Type B pancreatic cell (in vitro differentiated cells): ENCODE results near the gene CDC42BPB. TPM values are rescaled to one million over a fixed set of nuclear protein-coding genes. Genes with fewer than 3 reads are reported as not detected.
"Not testable (repeated sequence)": the region's sequence is repeated elsewhere in the genome, so short reads cannot be mapped to it uniquely, and the experiment has no call there.

Experiments used
- DNase-seq: peaks from one replicate; pipeline ENCODE4 v3.0.0; 2021; ENCODE audit warnings: mixed read lengths; ENCODE audit not compliant: unreplicated experiment; ENCODE audit errors: extremely low spot score
- H3K27ac Mint-ChIP-seq: 2 replicates; pipeline ENCODE4 v1.8.0; 2021; ENCODE audit warnings: mild to moderate bottlenecking, mixed read lengths
- H3K27me3 Mint-ChIP-seq: 2 replicates; pipeline ENCODE4 v1.8.0; 2021; ENCODE audit warnings: mixed read lengths
- H3K36me3 Mint-ChIP-seq: 2 replicates; pipeline ENCODE4 v1.8.0; 2021; ENCODE audit warnings: mixed read lengths
- H3K4me1 Mint-ChIP-seq: one replicate; pipeline ENCODE4 v1.8.0; 2021; ENCODE audit warnings: mixed read lengths; ENCODE audit not compliant: unreplicated experiment
- H3K4me3 Mint-ChIP-seq: 2 replicates; pipeline ENCODE4 v1.8.0; 2021; ENCODE audit warnings: mild to moderate bottlenecking, mixed read lengths
- H3K9me3 Mint-ChIP-seq: 2 replicates; pipeline ENCODE4 v1.8.0; 2021; ENCODE audit warnings: mixed read lengths
- total RNA-seq: library from RNA; stranded (reverse); gene quantifications from 2 replicates; pipeline ENCODE4 v1.2.1, GENCODE V29; 2021; ENCODE audit warnings: low replicate concordance
- TF ChIP-seq, protein P1 (sequence below): fragments of 200-600 bp; sonication (generic); conservative IDR thresholded peaks from 2 replicates; pipeline ENCODE4 v1.5.0; 2021; ENCODE audit warnings: antibody characterized with exemption, mild to moderate bottlenecking

Gene CDC42BPB
- total RNA-seq, 1 donor from 2014 or later: 88.6 TPM

DNA sequence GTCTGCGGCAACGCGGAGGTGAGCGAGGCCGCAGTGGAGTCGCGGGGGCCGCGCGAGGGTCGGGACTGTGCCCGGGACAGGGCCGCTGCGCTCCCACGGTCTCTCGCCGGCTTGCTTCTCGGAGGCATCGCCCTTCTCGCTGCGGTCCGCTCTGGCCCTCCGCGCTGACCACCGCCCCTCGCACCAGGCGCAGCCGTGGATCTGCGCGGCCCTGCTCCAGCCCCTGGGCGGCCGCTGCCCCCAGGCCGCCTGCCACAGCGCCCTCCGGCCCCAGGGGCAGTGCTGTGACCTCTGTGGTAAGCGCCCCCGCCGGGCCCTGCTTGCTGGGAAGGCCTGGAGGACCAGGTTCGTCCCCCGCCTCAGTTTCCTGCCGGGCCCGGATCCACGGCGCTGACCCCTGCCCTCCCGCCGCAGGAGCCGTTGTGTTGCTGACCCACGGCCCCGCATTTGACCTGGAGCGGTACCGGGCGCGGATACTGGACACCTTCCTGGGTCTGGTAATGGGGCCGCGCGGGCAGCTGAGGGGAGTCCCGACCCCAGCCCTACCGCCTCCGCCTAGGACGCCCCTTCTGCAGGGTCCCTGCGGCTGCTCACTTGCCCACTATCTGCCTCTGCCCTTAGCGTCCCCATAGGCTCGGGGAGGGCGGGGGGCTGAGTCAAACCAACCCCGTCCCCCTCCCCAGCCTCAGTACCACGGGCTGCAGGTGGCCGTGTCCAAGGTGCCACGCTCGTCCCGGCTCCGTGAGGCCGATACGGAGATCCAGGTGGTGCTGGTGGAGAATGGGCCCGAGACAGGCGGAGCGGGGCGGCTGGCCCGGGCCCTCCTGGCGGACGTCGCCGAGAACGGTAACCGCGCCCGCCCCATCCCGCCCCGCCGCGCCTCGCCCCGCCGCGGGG, 127.9 kb downstream of the CDC42BPB start:
- H3K4me3 Mint-ChIP-seq: peak overlapping the region; percentile 49
- H3K27me3 Mint-ChIP-seq: peaks cover 35% of the 10 kb centered on the region
- H3K27ac Mint-ChIP-seq: no peak overlapping the region
- no peaks in the 10 kb centered on the region for H3K9me3 Mint-ChIP-seq
- TF ChIP-seq, protein P1, sequence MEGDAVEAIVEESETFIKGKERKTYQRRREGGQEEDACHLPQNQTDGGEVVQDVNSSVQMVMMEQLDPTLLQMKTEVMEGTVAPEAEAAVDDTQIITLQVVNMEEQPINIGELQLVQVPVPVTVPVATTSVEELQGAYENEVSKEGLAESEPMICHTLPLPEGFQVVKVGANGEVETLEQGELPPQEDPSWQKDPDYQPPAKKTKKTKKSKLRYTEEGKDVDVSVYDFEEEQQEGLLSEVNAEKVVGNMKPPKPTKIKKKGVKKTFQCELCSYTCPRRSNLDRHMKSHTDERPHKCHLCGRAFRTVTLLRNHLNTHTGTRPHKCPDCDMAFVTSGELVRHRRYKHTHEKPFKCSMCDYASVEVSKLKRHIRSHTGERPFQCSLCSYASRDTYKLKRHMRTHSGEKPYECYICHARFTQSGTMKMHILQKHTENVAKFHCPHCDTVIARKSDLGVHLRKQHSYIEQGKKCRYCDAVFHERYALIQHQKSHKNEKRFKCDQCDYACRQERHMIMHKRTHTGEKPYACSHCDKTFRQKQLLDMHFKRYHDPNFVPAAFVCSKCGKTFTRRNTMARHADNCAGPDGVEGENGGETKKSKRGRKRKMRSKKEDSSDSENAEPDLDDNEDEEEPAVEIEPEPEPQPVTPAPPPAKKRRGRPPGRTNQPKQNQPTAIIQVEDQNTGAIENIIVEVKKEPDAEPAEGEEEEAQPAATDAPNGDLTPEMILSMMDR: no peak
- DNase-seq: no peak
- no peaks in the 10 kb centered on the region for H3K4me1 Mint-ChIP-seq
- peaks cover 4% of the 10 kb centered on the region for H3K36me3 Mint-ChIP-seq

DNA sequence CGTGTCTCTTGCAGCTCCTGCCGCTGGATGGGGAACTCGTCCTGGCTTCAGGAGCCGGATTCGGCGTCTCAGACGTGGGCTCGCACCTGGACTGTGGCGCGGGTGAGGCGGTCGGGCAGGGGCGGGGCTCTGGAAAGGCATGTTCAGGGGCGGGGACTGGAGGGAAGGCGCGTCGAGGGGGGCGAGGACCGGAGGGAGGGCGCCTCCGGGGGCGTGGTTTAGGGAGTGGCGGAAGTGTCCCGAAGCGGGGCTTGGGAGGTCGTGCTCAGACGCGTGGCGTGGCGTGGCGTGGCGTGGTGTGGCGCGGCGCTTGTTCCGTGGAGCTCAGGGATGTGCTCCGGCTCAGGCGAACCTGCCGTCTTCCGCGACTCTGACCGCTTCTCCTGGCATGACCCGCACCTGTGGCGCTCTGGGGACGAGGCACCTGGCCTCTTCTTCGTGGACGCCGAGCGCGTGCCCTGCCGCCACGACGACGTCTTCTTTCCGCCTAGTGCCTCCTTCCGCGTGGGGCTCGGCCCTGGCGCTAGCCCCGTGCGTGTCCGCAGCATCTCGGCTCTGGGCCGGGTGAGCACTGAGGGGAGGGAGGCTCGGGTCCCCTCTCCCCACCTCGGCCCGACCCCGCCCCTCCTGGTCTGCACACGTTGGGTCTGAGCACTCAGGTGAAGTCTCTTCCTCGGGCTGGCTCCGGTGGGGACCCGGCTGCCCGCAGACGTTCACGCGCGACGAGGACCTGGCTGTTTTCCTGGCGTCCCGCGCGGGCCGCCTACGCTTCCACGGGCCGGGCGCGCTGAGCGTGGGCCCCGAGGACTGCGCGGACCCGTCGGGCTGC, 128.7 kb downstream of the CDC42BPB start:
- Mint-ChIP-seq H3K9me3 (no peaks in the 10 kb centered on the region), H3K4me1 (no peaks in the 10 kb centered on the region), H3K27me3 (peaks cover 35% of the 10 kb centered on the region), H3K36me3 (peaks cover 4% of the 10 kb centered on the region), H3K27ac (peak overlapping the region; percentile 96), H3K4me3 (peak overlapping the region; percentile 80)
- TF ChIP-seq, protein P1: no peak
- DNase-seq: no peak

DNA sequence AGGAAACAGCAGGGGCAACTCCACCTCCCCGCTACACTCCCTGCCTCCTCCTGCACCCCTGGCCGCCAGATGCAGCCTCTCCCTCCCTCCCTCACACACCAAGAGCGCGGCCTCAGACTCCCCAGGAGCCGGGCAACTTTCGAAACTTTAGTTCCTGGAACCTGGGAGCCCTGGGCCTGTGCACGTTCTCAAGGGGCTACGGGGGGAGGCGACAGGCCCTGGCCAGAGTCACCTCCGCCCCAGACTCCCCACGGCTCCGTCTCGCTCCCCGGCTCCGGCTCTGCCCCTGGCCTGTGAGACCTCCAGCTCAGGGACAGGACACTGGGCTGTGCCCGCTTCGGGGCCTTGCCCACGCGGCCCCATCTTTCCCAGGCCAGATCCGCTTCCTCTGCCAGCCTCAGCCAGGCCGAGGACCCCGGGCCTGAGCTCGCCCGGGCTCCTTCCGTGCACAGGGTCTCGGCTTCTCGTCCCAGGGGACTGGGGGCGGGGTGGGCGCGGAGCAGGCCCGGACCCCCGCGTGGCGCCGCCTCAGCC, 129.4 kb downstream of the CDC42BPB start:
- peak overlapping the region; percentile 80 for H3K4me3 Mint-ChIP-seq
- H3K4me1 Mint-ChIP-seq: no peaks in the 10 kb centered on the region
- TF ChIP-seq, protein P1: no peak
- DNase-seq: no peak
- no peaks in the 10 kb centered on the region for H3K9me3 Mint-ChIP-seq
- no peaks in the 10 kb centered on the region for H3K36me3 Mint-ChIP-seq
- H3K27me3 Mint-ChIP-seq: peaks cover 35% of the 10 kb centered on the region
- peak overlapping the region; percentile 96 for H3K27ac Mint-ChIP-seq

DNA sequence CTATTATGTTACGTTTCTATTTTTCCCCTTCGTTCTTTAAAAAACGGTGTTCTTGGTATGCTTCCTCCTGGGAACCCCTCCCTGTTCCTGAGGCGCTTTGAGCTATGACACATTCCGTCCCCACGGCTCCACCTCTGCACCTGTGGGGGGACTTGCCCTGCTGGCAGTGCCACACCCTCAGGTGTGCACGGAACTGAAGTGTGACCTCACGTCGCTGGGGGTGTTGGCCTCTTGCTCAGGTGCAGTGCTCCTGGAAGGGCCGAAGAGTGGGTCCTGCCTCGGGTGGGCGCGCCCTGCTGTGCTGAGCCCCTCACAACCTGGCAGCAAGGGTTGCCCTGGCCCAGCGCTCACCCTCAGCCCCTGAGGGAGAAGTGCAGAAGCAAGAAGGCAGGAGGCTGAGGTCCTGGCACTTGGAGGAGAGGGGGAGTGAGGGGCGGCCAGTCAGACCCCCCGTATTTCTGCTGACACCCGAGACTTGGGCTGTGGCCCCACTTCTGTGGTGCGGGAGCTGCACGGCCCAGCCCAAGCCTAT, 129.9 kb downstream of the CDC42BPB start:
- TF ChIP-seq, protein P1: no peak
- Mint-ChIP-seq H3K27ac (peak overlapping the region; percentile 96), H3K36me3 (no peaks in the 10 kb centered on the region), H3K27me3 (peaks cover 33% of the 10 kb centered on the region), H3K4me1 (no peaks in the 10 kb centered on the region), H3K4me3 (peak overlapping the region; percentile 80), H3K9me3 (no peaks in the 10 kb centered on the region)
- no peak for DNase-seq

DNA sequence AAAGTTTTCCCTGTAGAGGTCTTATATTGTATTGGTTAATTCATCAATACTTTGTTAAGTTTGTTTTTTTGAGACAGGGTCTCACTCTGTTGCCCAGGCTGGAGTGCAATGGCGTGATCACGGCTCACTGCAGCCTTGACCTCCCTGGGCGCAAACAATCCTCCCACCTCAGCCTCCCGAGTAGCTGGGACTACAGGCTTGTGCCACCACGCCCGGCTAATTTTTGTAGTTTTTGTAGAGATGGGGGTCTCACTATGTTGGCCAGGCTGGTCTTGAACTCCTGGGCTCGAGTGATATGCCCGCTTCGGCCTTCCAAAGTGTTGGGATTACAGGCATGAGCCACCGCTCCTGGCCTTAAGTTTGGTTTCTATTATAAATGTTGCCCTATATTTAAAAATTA, 130.5 kb downstream of the CDC42BPB start:
- not testable (repeated sequence) for DNase-seq, H3K36me3 Mint-ChIP-seq, H3K9me3 Mint-ChIP-seq, H3K4me3 Mint-ChIP-seq, H3K4me1 Mint-ChIP-seq
- H3K27me3 Mint-ChIP-seq: peaks cover 29% of the 10 kb centered on the region
- H3K27ac Mint-ChIP-seq: peak overlapping the region; percentile 96
